Measurements from ENCODE around the gene CTNNA1.
A peak's percentile ranks its signal among the peaks of the same experiment; 100 is the strongest.
"Not testable (repeated sequence)": the region's sequence is repeated elsewhere in the genome, so short reads cannot be mapped to it uniquely, and the experiment has no call there.

CTNNA1 gene, protein sequence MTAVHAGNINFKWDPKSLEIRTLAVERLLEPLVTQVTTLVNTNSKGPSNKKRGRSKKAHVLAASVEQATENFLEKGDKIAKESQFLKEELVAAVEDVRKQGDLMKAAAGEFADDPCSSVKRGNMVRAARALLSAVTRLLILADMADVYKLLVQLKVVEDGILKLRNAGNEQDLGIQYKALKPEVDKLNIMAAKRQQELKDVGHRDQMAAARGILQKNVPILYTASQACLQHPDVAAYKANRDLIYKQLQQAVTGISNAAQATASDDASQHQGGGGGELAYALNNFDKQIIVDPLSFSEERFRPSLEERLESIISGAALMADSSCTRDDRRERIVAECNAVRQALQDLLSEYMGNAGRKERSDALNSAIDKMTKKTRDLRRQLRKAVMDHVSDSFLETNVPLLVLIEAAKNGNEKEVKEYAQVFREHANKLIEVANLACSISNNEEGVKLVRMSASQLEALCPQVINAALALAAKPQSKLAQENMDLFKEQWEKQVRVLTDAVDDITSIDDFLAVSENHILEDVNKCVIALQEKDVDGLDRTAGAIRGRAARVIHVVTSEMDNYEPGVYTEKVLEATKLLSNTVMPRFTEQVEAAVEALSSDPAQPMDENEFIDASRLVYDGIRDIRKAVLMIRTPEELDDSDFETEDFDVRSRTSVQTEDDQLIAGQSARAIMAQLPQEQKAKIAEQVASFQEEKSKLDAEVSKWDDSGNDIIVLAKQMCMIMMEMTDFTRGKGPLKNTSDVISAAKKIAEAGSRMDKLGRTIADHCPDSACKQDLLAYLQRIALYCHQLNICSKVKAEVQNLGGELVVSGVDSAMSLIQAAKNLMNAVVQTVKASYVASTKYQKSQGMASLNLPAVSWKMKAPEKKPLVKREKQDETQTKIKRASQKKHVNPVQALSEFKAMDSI

DNA sequence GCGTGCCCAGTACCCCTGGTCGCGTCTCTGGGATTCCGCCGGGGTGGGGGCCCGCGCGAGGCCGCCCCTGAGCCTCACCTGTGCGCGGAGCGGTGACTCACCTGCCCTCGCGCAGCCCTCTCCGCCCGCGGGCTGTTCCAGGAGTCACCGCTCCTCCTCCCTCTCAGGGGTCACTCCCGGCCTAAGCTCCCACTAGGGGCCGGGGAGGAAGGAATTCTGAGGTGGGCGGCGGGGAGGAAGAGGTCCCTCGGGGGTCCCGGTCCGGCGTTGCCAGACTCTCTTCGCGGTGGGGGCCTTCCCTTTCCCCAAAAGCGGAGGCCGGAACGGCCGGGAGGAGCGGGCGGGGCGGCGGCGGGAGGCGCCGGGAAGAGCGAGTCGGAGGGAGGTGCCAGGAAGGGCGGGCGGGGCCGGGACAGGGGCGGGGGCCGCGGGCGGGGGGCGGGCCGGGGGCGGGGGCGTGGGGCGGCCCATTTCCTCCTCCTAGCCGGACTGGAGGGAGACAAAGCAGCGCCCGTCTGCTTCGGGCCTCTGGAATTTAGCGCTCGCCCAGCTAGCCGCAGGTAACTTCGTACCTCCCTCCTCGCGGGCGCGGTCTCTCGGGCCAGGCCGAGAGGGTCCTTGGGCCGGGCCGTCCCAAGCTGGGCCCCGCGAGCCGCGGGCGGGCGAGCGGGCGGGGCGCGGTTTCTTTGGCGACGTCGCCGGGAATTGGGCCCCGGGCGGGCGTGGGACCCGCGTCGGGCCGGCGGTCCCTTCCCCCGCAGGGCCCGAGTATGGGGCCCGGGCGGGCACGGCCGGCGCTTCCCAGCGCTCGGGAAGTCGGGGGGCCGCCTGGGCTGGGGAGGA, at the start of gene CTNNA1:
TSS of gene CTNNA1 (plus strand) at position 475 of the 843 bp plus-strand sequence. CDS start 28,500 bp downstream, outside the sequence.
- peak in 51 of 58 donors; percentile 7 to 78 (median 53) for DNase-seq

DNA sequence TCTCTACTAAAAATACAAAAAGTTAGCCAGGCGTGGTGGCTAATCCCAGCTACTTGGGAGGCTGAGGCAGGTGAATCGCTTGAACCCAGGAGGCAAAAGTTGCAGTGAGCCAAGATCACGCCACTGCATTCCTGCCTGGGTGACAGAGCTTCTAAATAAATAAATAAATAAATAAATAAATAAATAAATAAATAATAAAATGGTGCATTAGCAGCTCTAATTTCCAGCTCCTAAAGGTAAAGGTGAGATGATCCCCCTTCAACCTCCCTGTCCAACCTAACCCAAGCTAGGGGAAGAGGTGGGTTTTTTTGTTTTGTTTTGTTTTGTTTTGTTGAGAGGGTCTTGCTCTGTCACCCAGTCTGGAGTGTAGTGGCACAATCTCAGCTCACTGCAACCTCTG, 49.4 kb upstream of the CTNNA1 start:
- DNase-seq = not testable (repeated sequence)

DNA sequence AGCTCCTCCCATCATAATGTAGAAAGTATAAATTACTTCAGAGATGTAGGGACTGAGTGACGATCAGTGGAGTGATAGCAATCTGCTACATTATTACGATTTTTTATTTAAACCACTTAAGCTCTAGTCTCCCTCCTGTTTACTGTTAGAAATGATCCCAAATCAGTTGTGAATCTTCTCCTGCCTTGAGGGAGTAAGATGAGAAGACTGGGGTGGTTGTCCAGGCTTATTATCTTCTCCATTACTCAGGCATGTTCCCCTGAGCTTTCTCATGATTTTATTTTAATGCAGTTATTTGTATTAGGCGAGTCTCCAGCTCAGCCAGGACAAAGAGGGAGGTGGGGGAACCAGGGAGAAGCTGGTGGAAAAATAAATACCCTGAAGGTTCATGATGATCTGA, 48.2 kb upstream of the CTNNA1 start:
- DNase-seq = no peak

DNA sequence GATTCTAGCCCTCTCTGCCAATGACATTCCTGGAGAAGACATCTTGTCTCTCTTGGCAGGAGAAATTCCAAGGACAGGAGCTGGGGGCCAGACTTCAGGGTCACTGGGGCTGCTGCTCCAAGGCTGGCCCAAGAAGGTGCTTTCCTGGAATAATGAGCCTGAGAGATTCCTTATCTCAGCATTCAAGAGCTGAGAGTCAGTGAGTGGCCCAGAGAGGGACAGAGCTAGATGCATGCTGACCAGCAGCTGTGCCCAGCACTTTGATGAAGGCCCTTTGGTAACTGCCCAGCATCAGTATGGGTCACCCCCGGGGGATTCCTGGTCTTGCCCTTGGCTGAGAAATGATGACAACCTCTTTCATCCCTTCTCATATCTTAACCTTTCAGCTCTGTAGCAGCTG, 47.7 kb upstream of the CTNNA1 start:
- no peak for DNase-seq

DNA sequence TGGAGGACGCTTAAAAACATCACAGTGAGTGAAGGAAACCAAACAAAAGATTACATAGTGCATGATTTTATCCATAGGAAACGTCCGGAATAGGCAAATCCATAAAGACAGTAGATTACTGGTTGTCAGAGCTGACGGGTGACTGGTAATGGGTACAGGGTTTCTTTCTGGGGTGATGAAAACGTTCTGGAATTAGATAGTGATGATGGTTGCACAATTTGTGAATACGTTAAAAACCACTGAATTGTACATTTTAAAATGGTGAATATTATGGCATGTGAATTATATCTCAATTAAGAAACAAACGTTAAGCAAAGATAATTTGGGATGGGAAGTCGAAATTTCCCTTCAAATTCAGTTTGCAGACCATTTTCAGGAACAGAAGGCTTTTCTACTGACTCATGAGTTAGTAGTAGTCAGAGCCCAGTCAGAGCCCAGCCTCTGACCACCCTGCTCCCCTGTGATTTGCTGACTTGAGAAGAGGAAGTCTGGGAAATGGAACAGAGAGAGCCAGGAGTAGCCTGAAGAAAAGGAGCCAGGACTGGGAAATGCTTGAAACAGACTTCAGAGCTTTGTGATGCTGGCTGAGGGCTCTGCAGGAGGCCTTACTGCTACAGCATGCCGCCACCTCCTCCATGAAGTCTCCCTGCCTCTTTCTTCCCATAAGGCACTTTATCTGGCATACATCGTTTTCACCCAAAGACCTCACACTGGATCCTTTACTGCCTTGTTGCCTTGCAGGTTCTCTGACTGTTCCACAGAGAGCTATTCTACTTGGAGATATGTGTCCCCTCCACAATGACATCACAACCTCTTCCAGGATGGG, 46.4 kb upstream of the CTNNA1 start:
- peak in 2 of 58 donors; percentile 6 to 19 for DNase-seq

DNA sequence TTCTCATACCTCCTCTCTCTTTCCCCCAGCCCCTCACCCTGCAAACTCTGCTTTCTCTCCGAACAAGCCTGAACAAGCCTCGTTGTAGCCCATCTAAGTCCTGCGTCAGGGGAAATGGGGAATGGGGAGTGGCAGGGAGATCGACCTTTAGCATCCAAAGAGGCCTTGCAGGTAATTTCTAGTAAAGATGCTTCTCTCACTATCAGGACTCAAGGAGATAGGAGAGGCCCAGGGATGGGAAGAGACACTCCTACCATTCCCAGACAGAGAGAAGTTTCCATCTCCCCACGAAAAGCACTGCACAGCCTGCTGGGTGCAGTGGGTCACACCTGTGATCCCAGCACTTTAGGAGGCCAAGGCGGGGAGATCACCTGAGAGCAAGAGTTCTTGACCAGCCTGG, 44.4 kb upstream of the CTNNA1 start:
- DNase-seq = no peak

DNA sequence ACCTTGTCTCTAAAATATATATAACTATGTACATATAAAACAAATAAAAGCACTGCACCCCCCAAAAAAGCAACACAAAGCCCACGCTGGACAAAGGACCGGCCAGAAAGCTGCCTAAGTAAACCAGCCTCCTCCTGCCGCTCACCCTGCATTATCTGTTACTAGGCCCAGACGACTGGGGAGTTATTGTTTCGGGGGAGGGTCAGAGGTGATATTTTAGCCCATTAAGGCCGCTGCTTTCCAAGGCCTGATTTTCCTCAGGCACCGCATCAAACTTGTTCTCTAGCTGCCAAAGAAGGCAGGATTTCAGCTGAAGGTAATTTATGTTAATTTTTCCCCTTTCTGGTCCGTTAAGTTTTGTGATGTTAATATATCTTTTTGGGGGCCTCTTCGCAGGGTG, 44.0 kb upstream of the CTNNA1 start:
- no peak for DNase-seq

DNA sequence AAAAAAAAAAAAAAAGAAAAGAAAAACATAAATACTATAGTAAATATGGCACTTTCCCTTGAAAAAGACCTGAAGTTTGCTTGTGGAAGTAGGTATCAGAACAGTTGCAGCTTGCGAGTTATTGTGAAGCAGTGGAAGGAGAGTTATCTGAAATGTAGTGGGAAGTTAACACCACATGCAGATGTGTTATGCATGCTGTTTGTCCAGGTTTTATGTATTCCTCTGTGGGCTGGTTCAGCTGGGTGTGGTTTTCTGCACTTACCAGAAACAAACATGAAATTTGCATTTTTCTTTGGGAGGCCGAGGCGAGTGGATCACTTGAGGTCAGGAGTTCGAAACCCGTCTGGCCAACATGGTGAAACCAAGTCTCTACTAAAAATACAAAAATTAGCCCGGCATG, 42.1 kb upstream of the CTNNA1 start:
- DNase-seq = no peak

DNA sequence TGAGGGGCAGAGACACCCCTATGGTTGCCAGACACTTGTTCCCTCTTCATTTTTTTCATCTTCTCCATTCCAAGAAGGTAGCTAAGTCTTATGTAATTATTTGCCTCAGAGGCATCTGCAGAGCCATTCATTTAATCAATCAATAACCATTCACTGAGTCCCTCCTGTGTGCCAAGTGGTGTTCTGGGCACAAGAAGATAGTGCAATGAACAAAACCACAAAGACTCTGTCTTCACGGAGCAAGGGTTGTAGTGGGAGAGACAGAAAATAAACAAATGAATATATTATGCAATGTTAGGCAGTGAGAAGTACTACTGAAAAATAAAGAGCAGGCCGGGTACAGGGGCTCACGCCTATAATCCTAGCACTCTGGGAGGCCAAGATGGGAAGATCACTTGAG, 41.4 kb upstream of the CTNNA1 start:
- no peak for DNase-seq

DNA sequence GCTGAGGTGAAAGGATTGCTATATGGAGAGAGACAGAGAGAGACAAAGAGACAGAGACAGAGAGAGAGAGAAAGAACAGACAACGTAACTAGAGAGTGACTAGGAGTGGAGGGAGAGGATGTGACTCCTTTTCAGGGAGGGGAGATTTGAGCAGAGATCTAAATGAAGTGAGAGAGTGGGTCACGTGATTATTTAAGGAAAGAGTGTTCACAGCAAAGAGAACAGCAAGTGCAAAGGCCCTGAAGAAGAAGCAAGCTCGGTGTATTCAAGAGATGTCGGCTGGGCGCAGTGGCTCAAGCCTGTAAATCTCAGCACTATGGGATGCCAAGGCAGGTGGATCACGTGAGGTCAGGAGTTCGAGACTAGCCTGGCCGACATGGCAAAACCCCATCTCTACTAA, 40.9 kb upstream of the CTNNA1 start:
- no peak for DNase-seq

DNA sequence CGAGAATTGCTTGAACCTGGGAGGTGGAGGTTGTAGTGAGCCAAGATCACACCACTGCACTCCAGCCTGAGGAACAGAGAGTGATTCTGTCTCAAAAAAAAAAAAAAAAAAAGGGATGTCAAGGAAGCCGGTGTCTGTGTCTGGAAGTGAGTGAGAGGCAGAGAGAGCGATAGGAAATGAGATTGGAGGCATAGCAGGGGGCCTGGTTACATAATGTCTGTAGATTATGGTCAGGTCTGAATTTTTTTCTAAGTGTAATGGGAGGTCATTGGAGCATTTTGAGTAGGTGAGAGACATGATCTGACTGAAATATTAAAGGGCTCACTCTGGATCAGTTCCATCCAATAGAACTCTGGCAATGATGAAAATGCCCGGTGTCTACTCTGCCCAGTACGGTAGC, 40.4 kb upstream of the CTNNA1 start:
- DNase-seq = no peak

DNA sequence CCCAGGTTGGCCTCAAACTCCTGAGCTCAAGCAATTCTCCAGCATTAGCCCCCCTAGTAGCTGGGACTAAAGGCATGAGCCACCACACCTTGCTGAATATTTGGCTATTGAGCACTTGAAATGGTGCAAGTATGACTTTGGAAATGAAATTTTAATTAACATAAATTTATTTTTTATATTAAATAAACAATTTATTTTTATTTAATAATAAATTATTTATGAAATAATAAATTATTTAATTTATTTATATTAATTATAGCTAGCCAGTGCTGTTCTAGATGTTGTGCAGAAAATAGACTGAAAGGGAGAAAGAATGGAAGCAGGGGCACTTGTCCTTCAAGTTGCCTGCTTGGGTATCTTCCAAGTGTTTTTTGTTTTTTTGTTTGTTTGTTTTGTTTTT, 40.0 kb upstream of the CTNNA1 start:
- DNase-seq = no peak

DNA sequence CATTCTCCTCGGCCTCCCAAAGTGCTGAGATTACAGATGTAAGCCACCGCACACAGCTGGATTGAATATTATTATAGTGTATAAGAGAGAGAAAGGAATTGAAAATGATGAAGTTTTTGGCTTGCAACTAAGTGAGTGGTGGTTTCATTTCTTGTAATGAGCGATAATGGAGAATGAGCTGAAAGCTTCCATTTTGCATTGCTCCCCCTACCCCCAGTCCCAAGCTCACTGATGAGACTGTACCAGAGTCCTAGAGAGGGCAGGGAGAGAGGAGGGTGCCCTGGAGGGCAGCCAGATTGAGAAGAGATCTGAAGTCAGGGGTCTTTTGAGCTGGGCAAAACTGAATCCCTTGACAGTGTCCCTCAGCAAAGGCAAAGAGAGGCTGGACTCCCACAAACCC, 38.5 kb upstream of the CTNNA1 start:
- DNase-seq = no peak

DNA sequence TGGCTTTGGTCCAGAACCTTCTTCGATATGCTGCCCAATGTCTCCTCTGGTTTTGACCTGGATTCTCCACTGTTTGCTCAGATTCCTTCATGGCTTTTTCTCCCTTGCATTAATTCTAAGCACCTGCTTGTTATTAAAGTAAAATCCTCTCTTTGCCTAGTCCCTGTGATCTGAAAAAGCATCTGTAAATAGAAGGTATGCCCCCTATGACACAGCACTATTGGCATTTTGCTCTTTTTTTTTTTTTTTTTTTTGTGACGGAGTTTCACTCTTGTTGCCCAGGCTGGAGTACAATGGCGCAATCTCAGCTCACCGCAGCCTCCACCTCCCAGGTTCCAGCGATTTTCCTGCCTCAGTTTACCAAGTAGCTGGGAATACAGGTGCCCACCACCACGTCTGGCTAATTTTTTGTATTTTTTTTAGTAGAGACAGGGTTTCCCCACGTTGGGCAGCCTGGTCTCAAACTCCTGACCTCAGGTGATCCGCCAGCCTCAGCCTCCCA, 37.2 kb upstream of the CTNNA1 start:
- DNase-seq = not testable (repeated sequence)

DNA sequence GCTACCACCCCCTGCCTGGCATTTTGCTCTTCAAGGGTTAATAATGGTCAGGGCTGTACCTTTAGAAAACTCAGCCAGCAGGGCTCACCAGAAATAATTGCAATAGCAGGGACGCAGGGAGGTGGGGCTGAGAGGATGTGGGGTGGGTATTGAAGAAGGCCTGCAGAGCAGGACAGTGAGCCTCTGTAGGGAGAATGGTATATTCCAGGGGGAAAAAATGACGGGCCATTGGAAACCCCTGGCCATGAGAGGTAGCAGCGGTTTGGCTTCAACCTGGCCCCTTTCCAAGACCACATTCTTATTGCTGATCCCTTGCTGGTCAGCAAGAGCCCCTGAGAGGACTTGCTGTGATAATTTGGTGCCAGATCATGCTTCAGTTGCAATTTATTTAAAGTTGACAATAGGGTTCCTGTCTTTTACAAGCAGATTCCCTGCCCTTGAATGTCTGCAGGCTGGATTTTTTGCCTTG, 36.7 kb upstream of the CTNNA1 start:
- DNase-seq = no peak

DNA sequence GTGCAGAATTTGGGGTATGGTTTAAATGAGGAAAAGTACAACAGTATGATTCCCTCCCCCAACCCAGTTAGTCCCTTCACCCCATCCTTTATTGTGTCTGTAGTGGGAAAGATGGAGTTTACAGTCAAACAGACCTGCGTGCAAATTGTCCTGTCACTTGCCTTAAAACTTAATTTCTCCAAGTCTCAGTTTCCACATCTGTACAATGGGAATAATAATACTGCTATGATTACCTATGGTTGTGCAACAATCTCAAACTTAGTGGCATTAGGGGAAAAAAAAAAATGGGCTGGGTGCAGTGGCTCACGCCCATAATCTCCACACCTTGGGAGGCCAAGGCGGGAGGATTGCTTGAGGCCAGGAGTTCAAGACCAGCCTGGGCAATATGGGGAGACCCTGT, 35.8 kb upstream of the CTNNA1 start:
- DNase-seq = no peak

DNA sequence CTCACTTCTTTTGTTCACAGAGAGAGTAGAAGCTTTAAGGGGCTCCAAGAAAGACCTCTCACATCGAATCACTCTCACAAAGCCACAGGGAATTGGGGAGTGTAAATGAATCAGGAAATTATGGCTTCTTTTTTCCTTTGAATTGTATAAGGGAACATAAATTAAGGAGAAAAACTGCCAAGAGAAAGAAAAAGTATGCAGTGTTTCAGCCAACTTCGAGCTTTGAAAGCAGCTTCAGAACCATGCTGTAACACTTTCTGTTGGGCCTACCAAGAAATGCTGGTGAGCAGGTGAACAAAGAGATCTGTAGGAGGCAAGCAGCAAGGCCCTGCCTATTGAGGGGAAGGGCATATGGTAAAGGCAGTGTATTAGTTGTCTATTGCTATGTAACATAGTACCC, 33.4 kb upstream of the CTNNA1 start:
- DNase-seq = no peak

DNA sequence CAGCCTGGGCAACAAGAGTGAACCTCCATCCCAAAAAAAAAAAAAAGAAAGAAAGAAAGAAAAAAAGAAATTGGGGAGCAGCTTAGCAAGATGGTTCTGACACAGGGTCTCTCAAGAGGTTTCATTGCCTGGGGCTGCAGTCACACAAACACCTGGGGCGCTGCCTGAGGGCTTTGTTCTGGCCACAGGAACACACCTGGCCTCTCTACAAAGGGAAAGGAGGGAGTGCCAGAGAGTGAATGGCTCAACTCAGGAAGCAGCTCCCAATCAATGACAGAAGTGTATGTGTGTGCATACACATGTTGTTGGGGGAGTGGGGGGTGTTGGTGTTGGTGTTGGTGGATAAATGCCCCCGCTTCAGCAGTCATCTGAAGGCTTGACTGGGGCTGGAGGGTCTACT, 32.4 kb upstream of the CTNNA1 start:
- no peak for DNase-seq

DNA sequence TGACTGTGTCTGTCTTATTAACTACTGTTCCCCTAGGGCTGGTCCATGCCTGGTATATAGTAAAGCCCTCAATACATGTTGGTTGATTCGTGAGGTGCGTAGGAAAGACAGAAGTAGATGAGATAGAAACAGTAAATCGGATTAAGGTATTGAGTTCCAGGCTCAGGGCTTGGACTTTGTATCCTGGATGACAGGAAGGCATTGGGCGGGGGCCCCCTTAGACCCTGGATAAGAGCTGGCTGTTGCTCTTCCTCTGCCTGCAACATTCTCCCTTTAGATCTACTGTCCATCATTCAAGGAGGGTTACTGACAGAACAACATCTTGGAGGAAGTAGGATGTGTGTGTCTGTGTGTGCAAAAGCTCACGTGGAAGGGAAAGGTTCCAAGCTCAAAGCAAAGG, 31.2 kb upstream of the CTNNA1 start:
- no peak for DNase-seq

DNA sequence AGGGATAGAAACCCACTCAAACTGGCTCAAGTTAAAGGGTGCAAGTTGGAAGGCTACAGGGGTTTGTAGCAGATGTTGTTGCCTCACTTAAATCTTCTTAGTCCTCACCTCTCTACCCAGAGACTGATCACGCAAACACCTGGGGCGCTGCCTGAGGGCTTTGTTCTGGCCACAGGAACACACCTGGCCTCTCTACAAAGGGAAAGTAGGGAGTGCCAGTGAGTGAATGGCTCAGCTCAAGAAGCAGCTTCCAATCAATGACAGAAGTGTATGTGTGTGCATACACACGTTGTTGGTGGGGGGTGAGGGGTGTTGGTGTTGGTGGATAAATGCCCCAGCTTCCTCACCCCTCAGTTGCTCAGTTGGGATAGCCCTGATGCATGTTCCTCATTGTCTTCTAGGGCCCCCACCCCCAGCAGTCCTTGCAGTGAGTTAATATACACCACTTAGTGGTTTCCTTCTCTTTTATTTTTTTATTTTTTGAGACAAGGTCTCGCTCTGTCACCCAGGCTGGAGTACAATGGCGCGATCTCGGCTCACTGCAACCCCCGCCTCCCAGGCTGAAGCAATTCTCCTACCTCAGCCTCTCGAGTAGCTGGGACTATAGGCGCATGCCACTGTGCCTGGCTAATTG, 30.6 kb upstream of the CTNNA1 start:
- DNase-seq = no peak

Measured in anterior cingulate cortex (tissue), 58 donors.